Heart left ventricle (tissue), 13 donors: ENCODE results near the gene TINAGL1.

Source experiments
- CTCF ChIP-seq, 12 donors: fragments of 200-600 bp; sonication (generic) in 4 of 12; IDR thresholded peaks; one replicate each; pipeline versions ENCODE4 v1.5.0 to v1.8.0; 2018 to 2022; ENCODE audit warnings: antibody characterized with exemption in 12 of 12, mild to moderate bottlenecking in 5 of 12
- POLR2A ChIP-seq, 2 donors: fragments of 450-650 bp; IDR thresholded peaks; one replicate each; pipeline ENCODE4 v1.6.1; 2017; ENCODE audit warnings: antibody characterized with exemption in 2 of 2, mild to moderate bottlenecking in 2 of 2, moderate library complexity in 2 of 2
- donor health status: ischemic (EF 13 %, LVEDD 7.1; RV severe dilation, severe dysfunction).
- donor health status: DM: no; HTN: yes; CAD: no.
- donor health status: DM: no; HTN: no; CAD: no.
- donor health status: ischemic (EF 25% LVEDD 6.9; RV normal size, moderate dysfunction).
- donor health status: ischemic (EF 25% LVEDD 5.7; RV mildly dilated, moderate dysfunction).
- donor health status: ischemic (EF 35%, LVEDD 5.7; RV mildly dilated, moderate dysfunction).
- donor health status: nonischemic (EF 11% LVEDD 7.7; RV severe dilation, severe dysfunction).
- donor health status: DM: yes; HTN: yes; CAD: no.
- donor health status: PGD.
- donor health status: ischemic (EF 29% LVEDD 5.4; RV normal size, mild dysfunction).
- donor health status: nonischemic (EF 23%, LVEDD 6.1; RV moderate dilation, normal function).

GRCh38 chr1:31560394-31560793 lies 15.9 kb upstream of the TINAGL1 start:
- TF ChIP-seq CTCF (IDR thresholded peaks at IDR 0.05) (no peak), POLR2A (IDR thresholded peaks at IDR 0.05) (no peak)
